ENCODE data around the gene CPHXL. TPM values are rescaled to one million over a fixed set of nuclear protein-coding genes. Genes with fewer than 3 reads are reported as not detected.

Gene CPHXL
- total and polyA plus RNA-seq, 9 of the 15 experiments (the other 6 are each of a cell fraction or from before 2014, with no cell fraction given), result not detected

DNA sequence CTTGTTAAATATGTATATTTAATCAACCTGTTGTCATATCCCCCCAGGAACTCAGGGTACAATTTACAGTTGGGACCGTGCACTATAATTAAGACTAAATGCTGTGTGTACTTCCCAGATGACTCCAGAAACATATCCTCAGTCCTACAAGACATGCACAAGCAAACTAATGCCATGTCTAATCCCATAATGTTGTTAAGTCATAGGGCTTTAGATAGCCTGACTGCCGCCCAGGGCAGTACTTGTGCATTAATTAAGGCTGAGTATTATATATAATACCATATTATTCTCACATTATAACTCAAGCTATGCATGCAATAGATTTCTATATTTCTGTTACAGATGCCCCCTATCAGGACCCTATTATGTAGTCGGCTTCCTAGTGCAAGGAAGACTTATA, 20.1 kb upstream of the CPHXL start:
- no peak overlapping the region for H3K4me3 ChIP-seq
- no peaks in the 10 kb centered on the region for H4K20me1 ChIP-seq (replicated peaks; ENCODE audit: control insufficient read depth, insufficient read depth, low read length)
- H3K9ac ChIP-seq (ENCODE audit: insufficient read depth in 1 of 2, low read depth in 2 of 2, low read length in 2 of 2), result no peak overlapping the region
- ChIA-PET POLR2A (no interaction called here), CTCF (ENCODE audit: low intra/inter-chr PET ratio) (no interaction called here)
- 5% methylated on average over 3 of the region's 3 CpGs for WGBS (ENCODE audit: insufficient coverage, low coverage, missing lambda C conversion rate)
- H3K9me3 ChIP-seq (replicated peaks; ENCODE audit: control insufficient read depth, insufficient read depth, low read depth, low read length), result no peaks in the 10 kb centered on the region
- no peak for ATAC-seq
- no peak for TF ChIP-seq NFE2 (IDR thresholded peaks at IDR 0.05; ENCODE audit: low read depth)
- no peak for TF ChIP-seq PCBP2 (IDR thresholded peaks at IDR 0.05; ENCODE audit: low read depth, low read length, poor library complexity, severe bottlenecking)
- no peak for TF ChIP-seq NFXL1 (CRISPR knock-in tag; IDR thresholded peaks at IDR 0.05)
- TF ChIP-seq EGR1 (conservative IDR thresholded peaks at IDR 0.05), result no peak
- TF ChIP-seq ZNF830 (CRISPR knock-in tag; IDR thresholded peaks at IDR 0.05), result no peak
- TF ChIP-seq, protein P1, sequence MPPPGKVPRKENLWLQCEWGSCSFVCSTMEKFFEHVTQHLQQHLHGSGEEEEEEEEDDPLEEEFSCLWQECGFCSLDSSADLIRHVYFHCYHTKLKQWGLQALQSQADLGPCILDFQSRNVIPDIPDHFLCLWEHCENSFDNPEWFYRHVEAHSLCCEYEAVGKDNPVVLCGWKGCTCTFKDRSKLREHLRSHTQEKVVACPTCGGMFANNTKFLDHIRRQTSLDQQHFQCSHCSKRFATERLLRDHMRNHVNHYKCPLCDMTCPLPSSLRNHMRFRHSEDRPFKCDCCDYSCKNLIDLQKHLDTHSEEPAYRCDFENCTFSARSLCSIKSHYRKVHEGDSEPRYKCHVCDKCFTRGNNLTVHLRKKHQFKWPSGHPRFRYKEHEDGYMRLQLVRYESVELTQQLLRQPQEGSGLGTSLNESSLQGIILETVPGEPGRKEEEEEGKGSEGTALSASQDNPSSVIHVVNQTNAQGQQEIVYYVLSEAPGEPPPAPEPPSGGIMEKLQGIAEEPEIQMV (tag; conservative IDR thresholded peaks at IDR 0.05; ENCODE audit: low read depth), result no peak
- TF ChIP-seq, protein P2, sequence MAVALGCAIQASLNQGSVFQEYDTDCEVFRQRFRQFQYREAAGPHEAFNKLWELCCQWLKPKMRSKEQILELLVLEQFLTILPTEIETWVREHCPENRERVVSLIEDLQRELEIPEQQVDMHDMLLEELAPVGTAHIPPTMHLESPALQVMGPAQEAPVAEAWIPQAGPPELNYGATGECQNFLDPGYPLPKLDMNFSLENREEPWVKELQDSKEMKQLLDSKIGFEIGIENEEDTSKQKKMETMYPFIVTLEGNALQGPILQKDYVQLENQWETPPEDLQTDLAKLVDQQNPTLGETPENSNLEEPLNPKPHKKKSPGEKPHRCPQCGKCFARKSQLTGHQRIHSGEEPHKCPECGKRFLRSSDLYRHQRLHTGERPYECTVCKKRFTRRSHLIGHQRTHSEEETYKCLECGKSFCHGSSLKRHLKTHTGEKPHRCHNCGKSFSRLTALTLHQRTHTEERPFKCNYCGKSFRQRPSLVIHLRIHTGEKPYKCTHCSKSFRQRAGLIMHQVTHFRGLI (CRISPR knock-in tag; IDR thresholded peaks at IDR 0.05), result no peak
- no peak for TF ChIP-seq FOXJ2 (tag; IDR thresholded peaks at IDR 0.05)
- TF ChIP-seq DMBX1 (CRISPR knock-in tag; IDR thresholded peaks at IDR 0.05; ENCODE audit: borderline replicate concordance), result no peak
- no peak for TF ChIP-seq SP1 (CRISPR knock-in tag; IDR thresholded peaks at IDR 0.05)
- no peak for TF ChIP-seq HLTF (IDR thresholded peaks at IDR 0.05)
- TF ChIP-seq, protein P3, sequence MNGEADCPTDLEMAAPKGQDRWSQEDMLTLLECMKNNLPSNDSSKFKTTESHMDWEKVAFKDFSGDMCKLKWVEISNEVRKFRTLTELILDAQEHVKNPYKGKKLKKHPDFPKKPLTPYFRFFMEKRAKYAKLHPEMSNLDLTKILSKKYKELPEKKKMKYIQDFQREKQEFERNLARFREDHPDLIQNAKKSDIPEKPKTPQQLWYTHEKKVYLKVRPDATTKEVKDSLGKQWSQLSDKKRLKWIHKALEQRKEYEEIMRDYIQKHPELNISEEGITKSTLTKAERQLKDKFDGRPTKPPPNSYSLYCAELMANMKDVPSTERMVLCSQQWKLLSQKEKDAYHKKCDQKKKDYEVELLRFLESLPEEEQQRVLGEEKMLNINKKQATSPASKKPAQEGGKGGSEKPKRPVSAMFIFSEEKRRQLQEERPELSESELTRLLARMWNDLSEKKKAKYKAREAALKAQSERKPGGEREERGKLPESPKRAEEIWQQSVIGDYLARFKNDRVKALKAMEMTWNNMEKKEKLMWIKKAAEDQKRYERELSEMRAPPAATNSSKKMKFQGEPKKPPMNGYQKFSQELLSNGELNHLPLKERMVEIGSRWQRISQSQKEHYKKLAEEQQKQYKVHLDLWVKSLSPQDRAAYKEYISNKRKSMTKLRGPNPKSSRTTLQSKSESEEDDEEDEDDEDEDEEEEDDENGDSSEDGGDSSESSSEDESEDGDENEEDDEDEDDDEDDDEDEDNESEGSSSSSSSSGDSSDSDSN (IDR thresholded peaks at IDR 0.05; ENCODE audit: borderline replicate concordance in 1 of 2, low read depth in 2 of 2, low read length in 2 of 2), result no peak
- TF ChIP-seq DPF2 (IDR thresholded peaks at IDR 0.05), result no peak
- no peak for TF ChIP-seq MCM7 (IDR thresholded peaks at IDR 0.05)
- TF ChIP-seq FOXM1 (IDR thresholded peaks at IDR 0.05; ENCODE audit: low read depth), result no peak
- no peak for TF ChIP-seq FOXM1 (CRISPR knock-in tag; IDR thresholded peaks at IDR 0.05; ENCODE audit: low read depth)
- TF ChIP-seq TEAD2 (tag; IDR thresholded peaks at IDR 0.05), result no peak
- no peak for TF ChIP-seq ZNF408 (CRISPR knock-in tag; IDR thresholded peaks at IDR 0.05; ENCODE audit: low read depth)
- no peak for TF ChIP-seq ZNF57 (CRISPR knock-in tag; IDR thresholded peaks at IDR 0.05)
- no peak overlapping the region for H3K27ac ChIP-seq (ENCODE audit: extremely low read depth, low read depth, low read length)
- intact Hi-C loops (cut with micrococcal nuclease), result no loop called here
- no peaks in the 10 kb centered on the region for H3K36me3 ChIP-seq (ENCODE audit: control insufficient read depth, insufficient read depth, low read length)
- FAIRE-seq, result no peak
- H3K4me2 ChIP-seq (ENCODE audit: insufficient read depth, low read length), result no peak overlapping the region
- DNase-seq (ENCODE audit: extremely low read depth in 1 of 4, low spot score in 3 of 4), result no peak
- H3K27me3 ChIP-seq (ENCODE audit: control insufficient read depth in 2 of 2, insufficient read depth in 2 of 2, low read length in 2 of 2), result no peaks in the 10 kb centered on the region; a peak in 2 of 5 replicates
- no peaks in the 10 kb centered on the region for H3K79me2 ChIP-seq (ENCODE audit: control insufficient read depth, insufficient read depth, low read length)
- no TSS peak for BruUV-seq (replicated peaks)
- in situ Hi-C loops (cut with MboI), result no loop called here
- H3K9me1 ChIP-seq (ENCODE audit: control insufficient read depth, insufficient read depth, low read length), result no peaks in the 10 kb centered on the region
- no peaks in the 10 kb centered on the region for H3K4me1 ChIP-seq (replicated peaks in 1 of 2; ENCODE audit: control insufficient read depth in 2 of 2, insufficient read depth in 2 of 2, low read length in 2 of 2)
- no peak overlapping the region for H2AFZ ChIP-seq (ENCODE audit: low read depth, low read length)

All from K562 (cell line).